ENCODE measurements around the gene INF2.
"Not testable (repeated sequence)": the region's sequence is repeated elsewhere in the genome, so short reads cannot be mapped to it uniquely, and the experiment has no call there.

The INF2 gene

DNA sequence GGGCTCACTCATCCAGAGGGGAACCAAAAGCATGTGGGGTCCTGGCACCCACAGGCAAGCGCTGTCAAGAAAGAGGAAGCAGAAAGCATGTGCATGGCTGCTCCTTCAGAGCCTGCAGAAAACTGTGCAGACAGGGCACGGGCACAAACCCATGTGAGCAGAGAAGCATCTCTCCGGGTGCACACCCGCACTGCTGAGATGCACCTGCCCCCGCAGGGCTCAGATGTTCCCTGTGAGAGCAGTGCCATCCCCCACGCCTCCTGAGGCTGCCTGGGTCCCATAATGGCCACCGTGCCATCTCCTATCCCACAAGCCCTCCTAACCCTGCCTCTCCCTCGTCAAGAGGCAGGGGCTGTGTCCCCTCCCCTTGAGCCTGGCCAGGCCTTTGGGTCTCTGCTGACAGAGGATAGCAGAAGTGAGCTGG, 32.3 kb upstream of the INF2 start:
- no peak for FAIRE-seq
- no peak for DNase-seq (ENCODE audit: low spot score)

DNA sequence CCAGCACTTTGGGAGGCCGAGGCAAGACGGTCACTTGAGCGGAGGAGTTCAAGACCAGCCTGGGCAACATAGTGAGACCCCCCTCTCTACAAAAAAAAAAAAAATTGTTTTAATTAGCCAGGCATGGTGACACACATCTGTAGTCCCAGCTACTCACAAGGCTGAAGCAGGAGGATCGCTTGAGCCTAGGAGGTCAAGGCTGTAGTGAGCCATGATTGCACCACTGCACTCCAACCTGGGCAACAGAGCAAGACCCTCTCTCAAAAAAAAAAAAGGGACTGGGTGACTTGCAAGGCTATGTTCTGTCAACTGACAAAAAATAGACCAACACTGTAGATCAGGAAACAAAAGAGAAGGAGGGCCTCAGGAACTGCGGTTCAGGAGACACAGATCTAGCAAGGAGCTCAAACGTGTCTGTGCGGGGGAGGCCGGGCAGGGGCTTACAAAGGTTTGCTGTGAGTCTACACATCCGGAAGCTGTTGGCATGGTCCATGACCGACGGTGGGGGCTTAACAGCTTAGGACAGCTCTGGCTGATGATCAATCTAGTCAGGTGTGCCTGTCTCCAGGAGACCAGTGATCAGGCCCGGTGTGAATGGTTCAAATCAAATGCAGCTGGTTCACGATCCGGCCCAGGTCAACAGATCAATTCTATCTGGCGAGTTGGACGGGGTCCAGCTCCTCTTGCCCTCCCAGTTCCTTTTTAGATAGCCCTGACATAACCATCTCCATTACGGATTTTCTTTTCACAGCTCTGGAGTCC, 31.7 kb upstream of the INF2 start:
- DNase-seq (ENCODE audit: low spot score) (no peak), FAIRE-seq (no peak)

DNA sequence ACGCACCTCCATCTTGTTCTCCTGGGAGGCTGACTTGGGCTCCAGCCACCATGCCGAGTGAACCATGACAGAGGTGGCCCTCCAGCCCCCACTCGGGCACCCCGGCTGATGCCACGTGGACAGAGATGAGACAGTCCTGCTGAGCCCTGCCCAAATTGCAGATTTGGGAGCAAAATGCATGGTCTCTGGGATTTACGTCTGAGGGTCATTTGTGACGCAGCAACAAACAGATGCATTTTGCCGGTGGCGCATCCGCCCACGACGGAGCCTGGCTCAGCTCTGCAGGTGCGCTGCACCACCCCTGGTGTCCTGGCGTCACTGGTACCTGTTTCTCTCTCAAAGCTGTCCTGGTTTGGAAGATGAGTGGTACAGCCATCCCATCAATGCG, 31.1 kb upstream of the INF2 start:
- DNase-seq (ENCODE audit: low spot score) (no peak), FAIRE-seq (no peak)

DNA sequence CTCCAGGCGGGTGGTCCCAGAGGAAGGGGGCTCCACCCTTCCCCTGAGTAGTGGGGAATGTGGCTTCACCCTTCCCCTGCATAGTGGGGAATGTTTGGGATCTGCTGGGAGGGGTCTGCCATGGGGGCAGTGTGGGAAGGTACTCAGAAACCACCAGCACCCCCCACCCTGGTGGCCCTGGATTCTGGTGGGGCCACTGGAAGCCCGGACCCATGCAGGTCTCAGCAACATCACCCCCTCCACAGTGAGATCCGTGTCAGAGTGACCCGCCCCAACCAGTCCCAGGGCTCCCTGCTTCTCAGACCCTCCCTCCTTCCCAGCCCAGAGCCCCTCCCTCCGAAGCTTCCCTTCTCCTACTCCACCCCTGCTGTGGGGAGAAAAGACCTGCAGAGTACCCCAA, 30.3 kb upstream of the INF2 start:
- DNase-seq (ENCODE audit: low spot score) (no peak), FAIRE-seq (no peak)

DNA sequence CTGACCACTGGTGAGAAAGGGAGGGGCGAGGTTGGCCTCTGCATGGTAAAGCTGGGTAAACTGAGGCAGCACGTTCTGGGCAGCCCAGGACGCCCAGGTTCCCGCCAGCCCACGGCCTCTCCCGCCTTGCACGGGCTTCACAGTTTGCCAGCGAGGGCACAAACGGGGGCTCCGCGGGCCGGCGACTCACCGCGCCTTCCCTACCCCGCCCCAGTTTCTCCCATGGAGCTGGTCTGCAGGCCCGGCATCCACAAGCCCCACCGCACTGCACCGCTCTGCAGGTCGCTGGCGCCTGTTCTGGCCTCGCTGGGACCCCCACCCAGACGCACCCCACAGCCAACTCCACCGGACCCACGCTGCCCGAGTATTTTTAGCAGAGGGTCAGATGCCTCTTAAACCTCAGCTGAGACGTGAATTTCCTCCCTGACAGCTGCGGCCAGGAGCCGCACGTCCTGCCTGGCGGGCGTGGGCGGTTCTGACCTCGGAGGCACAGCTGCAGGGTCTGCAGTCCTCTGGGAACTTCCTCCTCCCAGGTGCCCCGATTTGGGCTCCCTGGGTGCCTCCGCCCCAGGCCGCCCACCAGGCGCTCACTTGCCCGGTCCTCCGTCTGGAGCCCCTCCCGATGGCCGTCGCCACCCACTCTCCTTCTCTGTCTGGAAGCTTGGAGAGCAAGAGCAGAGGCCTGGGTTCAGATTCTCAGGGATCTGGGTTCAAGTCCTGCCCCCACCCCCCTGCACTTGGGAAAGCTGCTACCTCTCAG, 29.5 kb upstream of the INF2 start:
- DNase-seq (ENCODE audit: low spot score): no peak
- no peak for FAIRE-seq

DNA sequence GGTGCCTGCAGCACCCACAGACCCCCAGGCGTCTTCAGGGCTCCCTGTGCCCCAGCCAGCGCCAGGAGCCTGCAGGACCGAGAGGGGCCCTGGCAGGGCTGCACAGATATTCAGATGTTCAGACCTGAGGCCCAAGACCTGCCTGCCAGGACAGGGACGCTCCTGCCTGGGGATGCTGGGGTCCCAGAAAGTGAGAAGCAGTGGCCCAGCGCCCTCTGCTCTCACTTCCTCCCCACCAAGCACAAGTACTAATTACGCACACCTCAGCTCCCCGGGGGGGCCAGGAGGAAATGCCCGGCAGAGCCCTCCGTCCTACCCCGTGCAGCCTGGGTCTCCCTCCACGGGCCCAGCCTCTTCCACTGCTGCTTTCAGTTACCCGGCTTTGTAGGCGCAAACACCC, 28.8 kb upstream of the INF2 start:
- FAIRE-seq (no peak), DNase-seq (ENCODE audit: low spot score) (no peak)

DNA sequence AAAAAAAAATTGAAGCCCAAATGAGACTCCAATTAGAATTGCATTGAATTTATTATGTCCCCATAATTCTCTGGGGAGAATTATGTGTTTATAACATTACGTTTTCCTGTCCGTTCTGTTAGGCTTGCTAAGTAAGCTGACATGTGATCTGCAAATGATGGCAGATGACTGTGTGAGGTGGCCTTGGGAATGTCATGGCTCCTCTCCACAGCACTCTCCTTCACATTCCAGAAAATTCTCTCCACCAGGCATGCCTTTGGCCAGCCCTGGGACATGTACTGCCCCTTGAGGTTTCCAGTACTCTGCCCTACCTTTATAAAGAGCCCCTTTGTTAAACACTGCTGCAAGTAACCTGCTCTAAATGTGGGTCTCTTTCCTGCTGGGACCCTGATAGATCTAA, 28.3 kb upstream of the INF2 start:
- DNase-seq (ENCODE audit: low spot score) (no peak), FAIRE-seq (no peak)

DNA sequence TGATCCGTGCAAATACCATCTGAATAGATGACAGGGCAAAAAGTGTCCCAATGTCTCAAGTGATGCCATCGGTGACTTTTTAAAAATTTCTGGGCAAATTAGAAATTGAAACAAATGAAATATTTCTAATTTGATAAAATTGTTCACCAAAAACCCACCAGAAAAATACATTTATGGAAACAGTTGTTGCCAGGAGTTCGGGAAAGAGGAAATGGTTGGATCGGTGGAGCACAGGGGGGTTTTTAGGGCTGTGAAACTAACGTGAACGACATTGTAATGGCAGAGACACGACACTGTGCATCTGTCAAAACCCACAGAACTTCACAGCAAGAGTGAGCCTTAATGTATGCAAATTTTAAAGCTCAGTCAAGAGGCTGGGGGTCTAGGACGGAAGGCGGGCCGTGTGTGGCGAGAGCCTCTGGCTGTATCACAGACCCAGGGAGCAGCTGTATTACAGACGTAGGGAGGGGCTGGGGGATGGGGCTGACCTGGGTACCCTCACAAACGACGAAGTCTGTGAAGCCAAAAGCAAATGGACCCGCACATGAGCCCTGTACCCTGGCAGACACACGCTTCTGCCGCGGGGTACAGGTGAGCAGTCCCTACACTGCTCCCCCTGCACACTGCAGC, 27.8 kb upstream of the INF2 start:
- not testable (repeated sequence) for FAIRE-seq; DNase-seq (ENCODE audit: low spot score)

DNA sequence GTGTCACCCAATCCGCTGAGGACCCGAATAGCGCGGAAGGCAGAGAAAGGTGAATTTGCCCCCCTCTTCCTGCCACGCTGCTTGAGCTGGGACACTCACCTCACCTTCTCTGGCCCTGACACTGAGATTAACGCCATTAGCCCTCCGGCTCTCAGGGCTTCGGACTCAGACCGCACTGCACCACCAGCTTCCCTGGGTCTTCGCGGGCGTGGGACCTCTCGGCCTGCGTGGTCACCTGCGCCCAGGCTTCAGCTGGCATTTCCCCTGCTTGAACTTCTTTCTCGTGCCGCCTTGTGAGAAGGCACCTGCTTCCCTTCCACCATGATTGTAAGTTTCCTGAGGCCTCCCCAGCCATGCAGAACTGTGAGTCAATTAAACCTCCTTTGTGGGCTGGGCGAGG, 26.9 kb upstream of the INF2 start:
- not testable (repeated sequence) for DNase-seq (ENCODE audit: low spot score); FAIRE-seq

DNA sequence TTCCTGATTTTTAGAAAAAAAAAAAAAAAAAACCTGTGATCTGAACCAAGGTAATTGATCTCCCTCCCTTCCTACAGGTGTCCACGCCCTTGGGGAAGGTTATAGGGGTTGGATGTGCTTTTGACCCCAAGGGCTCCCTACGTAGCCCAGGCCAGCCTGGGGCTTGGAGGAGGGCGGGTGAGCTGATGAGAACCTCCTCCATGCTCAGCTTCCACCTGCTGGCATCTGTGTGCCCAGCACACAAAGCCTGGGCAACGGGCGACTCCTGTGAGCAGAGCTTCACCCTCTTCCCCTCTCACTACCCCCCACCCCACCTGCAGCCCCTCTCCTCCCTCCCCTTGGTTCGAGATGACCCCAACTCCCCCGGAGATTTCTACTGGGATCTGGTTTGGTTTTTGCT, 25.3 kb upstream of the INF2 start:
- no peak for DNase-seq (ENCODE audit: low spot score)
- FAIRE-seq: no peak

DNA sequence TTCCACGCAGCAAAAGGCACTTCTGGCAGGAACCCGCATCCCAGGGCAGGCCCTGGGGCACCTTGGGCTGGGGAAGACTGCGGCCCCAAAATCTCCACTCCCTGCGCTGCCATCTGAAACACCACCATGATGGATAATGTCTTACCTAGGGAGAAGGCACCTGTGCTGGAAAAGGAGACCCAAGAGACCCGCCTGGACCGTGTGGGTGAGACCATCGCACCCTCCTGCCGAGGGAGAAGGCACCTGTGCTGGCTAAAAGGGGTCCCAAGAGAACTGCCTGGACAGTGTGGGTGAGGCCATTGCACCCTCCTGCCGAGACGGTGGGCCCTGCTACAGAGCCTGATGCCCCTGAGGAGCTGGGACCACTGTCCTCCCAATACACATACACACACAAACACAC, 24.8 kb upstream of the INF2 start:
- FAIRE-seq (no peak), DNase-seq (ENCODE audit: low spot score) (no peak)

DNA sequence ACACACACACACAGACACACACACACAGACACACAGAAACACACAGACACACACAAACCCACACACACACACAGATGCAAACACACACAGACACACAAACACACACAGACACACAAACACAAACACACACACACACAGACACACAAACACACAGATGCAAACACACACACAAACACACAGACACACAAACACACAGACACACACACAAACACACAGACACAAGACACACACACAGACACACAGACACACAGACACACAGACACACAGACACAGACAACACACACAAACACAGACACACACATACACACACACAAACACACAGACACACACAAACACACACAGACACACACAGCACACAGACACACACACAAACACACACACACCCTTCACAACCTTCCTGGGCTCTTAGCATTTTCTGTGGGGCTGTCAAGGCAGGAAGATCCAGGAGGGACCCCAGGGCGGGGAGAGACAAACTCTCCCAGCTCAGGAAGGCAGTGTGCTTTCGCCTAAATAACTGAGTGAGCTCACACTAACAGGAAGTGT, 24.2 kb upstream of the INF2 start:
- no peak for DNase-seq (ENCODE audit: low spot score)
- peak; percentile 97 for FAIRE-seq

DNA sequence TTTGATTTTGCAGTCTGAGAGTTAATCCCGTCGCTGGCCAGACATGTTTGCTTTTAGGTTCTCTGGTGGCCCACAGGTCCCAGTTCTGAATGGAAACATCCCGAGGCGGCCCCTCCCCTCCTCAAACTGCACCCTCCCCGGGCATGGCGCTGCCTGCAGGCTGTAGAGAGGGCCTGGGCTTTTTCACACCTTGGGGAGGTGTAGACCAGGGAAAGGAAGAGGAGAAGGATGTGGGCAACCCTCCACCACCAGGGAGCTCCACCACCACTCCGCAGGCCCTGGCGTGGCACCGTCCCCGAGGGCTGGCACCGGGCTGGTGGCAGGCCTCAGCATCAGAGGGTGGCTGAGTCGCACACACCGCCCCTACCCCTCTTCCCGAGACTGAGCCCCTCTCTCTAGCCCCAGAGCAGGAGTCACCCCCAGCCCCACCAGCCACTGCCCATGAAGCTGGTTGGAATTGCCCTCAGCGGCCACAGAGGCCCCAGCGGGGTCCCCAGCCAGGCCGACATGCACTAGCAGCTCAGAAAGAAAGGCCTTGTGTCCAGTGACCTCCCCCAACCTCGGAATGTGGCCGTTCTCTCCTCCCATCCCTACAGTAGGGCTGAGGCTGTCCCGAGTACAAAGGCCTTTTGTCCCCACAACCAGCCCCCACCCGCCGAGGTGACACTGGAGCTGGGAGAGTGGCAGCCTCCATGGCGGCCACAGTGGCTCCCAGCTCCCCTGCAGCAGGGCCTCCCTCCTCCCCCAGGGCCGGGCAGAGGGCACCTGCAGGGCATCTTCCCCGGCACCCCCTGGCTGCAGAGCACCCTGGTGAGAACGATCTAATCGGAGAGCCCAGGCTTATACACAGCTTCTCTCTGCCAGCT, 23.5 kb upstream of the INF2 start:
- FAIRE-seq (no peak), DNase-seq (ENCODE audit: low spot score) (peak; percentile 61)

DNA sequence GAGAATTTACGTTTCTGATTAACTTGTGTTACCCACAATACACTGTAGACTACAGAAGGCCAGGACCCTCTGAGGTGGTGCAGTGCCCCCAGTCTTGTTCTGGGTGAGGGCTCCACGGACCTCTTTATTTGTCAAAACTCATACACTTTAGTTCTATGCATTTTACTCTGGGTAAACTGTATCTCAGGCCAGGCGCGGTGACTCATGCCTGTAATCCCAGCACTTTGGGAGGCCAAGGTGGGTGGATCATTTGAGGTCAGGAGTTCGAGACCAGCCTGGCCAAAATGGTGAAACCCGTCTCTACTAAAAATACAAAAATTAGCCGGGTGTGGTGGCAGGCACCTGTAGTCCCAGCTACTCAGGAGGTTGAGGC, 22.9 kb upstream of the INF2 start:
- DNase-seq (ENCODE audit: low spot score); FAIRE-seq: not testable (repeated sequence)

DNA sequence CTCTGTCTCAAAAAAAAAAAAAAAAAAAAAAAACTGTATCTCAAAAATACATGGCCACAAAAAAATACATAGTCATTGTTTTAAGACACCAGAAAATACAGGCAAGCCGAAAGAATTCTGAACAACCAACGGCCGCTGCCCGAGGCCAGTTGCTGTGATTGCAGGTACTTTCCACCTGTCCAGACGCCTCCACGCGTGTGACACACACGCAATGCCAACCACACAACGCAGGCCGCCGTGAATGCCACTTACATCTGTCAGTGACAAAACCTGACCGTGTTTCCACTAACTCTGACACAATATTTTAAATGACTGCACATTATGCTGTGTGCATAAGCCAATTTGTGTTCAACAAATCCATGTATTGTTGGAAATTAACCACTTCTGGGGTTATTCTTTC, 22.4 kb upstream of the INF2 start:
- DNase-seq (ENCODE audit: low spot score) (no peak), FAIRE-seq (no peak)

DNA sequence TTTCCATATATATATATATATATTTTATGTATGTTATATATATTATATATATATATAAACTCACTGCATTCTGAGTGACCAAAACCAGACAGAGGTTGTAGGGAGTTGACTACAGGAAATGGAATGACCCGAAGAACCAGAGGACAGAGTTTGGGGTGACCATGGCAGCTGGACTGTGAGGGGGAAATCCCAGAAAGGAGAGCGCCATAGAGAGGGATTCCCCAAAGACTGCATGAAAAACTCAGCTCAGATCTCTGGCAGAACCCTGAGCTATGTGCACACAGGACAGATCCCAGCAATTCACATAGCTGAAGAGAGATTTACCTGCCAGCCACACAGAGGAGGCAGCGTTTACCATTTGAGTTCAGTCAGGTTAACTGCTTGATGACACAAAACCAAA, 19.7 kb upstream of the INF2 start:
- FAIRE-seq: no peak
- no peak for DNase-seq (ENCODE audit: low spot score)

DNA sequence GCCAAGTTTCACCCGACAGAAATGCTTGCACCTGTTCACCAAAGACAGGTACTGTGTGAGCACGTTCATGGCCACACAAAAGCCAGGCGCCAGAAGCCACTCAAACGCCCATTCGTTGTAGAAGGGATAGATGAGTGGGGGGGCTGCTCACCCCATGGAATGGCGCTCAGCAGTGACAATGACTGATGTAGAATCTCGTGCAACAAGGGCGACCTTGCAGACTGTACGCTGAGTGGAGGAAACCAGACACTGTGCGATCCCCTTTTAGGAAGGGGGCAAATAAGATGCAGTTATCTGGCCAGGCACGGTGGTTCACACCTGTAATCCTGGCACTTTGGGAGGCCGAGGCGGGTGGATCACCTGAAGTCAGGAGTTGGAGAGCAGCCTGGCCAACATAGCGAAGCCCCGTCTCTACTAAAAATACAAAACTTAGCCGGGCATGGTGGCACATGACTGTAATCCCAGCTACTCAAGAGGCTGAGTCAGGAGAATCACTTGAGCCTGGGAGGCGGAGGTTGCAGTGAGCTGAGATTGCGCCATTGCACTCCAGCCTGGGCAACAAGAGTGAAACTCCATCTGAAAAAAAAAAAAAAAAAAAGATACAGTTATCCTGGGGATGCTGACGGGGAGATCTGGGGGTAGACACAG, 18.0 kb upstream of the INF2 start:
- FAIRE-seq; DNase-seq (ENCODE audit: low spot score): not testable (repeated sequence)

DNA sequence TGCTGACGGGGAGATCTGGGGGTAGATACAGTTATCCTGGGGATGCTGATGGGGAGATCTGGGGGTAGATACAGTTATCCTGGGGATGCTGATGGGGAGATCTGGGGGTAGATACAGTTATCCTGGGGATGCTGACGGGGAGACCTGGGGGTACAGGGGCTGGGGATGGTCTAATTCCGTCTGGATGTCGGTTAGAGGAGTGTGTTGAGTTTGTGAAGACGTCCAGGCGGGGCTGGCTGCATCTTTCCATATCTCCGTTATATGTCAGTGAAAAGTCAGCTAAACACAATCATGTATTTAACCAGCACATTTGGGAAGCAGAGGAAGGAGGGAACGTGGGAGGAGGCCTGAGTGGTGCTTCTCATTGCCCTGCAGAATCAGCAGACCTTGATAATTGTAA, 17.3 kb upstream of the INF2 start:
- not testable (repeated sequence) for FAIRE-seq; DNase-seq (ENCODE audit: low spot score)

DNA sequence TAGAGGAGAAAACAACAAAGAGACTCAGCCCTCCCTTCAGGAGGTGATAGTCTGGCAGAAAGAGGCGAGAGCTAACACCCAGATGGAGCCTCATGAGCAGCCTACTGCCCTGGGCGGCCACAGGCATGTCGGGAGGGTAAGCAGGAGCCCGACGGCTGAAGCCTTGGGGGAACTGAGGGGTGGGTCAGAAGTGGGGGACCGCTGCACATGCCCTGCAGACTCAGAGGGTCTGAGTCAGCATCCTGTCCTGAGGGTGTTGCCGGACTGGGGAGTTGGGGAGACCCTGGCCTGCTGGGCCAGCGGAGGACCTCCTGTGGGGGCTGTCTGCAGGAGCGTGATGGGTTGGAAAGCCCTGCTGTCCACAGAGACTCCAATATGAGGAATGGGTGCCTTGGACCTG, 15.9 kb upstream of the INF2 start:
- FAIRE-seq: no peak

DNA sequence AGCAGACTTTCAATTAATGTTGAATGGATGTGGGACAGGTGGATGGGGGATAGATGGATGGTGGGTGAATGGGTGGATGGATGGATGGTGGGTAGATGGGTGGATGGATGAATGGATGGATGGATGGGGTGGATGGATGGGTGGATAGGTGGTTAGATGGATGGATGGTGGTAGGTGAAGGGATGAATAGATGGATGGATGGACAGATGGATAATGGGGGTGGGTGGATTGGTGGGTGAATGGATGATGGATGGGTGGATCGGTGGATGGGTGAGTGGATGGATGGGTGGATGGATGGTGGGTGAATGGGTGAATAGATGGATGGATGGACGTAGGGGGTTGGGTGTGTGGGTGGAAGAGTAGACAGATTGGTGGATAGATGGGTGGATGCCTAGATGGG, 14.0 kb upstream of the INF2 start:
- FAIRE-seq (peak; percentile 85), DNase-seq (ENCODE audit: low spot score) (no peak)

More for the DNA sequence above, 15.9 kb upstream of the INF2 start:
- DNase-seq (ENCODE audit: low spot score): no peak
